GM19468 (cell line): ENCODE results near the gene PDGFA.

Experiments
- ATAC-seq: cut with Tn5 transposase; IDR thresholded peaks from one replicate; pipeline ENCODE4 v1.9.1; 2021; ENCODE audit warnings: mild to moderate bottlenecking, moderate library complexity, moderate number of reproducible peaks; ENCODE audit not compliant: unreplicated experiment; ENCODE audit errors: extremely low read depth

The PDGFA gene

DNA sequence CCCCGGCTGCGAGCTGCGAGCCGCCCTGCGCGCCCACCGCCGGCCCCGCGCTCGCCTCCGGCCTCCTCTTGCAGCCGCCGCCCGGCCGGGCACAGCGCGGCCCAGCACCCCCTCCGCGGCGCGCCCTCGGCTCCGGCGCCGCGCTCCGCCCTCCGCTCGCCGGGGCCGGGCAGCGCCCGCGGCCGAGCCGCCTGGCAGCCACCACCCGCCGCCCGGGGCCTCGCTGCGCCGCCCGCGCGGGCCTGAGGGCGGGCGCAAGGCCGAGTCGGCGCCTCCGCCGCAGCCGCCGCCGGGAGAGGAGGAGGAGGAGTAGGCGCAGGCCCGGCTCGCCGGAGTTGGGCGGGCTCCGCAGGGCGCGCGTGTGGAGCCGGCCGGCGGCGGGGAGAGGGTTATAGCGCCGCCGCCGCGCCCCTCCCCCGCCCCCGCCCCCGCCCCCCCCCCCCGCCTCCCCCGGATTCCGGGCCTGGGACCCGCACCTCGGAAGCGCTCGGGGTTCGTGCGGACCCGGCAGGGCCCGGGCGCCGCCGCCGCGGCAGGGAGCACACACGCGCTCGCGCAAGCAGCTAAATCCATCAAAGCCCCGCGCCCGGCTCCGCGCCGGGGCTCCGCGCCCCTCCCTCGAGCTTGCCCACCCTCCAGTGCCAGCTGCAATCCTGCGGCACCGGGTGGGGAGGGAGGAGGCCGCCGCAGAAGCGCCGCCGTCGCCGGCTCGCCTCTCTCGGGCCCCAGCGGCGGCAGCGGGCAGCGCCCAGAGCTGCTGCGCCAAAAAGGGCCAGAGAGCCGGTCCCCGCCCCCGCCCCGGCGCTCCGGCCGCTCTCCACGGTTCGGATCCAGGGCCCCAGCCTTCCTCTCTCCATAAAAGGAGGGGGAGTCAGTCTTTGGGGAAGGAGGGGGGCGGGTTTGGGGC, at the start of gene PDGFA:
Gene PDGFA, minus strand, starts transcription at position 363 of the 907 bp plus-strand sequence. CDS start 845 bp downstream, outside the sequence.
- ATAC-seq = no peak

DNA sequence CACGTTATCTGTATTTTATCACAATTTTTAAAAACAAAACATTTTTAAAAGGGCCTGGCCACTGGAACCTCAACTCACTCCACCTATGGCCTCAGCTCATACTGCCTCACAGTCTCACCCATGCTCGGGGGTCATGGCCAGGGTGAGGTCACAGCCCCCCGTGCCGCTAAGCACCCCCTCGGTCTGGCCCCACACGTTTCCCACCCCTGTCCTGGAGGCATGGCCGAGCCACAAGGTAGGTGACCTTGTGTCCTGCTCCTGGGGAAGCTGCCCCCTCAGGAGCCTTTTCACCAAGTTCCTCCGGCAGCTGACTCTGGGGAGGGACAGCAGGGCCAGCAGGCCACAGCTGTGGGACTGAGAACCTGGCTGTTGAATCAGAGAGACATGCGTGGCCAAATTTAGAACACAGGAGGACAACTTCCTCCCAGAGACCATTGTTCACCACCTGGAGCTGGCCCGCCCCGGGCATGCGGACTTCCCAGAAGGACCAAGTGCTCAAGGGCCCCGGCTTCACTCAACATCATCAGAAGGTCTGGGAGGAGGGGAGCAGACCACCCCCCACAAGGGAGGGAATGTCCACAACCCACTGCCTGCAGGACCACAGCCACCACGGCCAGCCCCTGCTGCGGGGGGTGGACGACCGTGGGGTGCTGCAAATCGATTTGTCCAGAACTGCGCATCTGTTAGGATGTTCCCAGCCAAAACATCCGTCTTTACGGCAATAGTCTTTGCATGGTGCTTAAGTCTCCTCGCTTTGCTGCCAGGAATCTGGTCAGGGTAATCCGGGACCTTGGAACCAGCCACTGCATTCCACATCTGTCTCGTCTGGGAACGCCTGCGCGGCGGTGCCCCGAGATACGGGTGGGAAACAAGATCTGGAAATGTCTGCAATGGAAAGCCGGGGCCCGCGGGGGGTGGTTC, 48.6 kb upstream of the PDGFA start:
- no peak for ATAC-seq

GRCh38 chr7:567305-567883, 47.7 kb upstream of the PDGFA start:
- no peak for ATAC-seq

DNA sequence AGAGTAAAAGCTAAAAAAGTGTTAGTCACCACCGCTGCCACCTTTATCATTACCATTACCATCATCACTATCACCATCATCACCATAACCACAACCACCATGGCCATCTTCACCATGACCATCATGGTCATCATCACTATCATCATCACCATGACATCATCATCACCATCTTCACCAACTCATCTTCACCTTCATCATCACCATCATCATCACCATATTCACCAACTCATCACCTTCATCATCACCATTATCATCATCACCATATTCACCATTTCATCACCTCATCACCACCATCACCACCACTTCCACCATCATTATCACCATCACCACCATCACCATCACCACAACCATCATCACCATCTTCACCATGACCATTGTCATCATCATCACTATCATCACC, 46.5 kb upstream of the PDGFA start:
- ATAC-seq = no peak

GRCh38 chr7:564176-564865, 44.7 kb upstream of the PDGFA start:
- ATAC-seq = no peak

DNA sequence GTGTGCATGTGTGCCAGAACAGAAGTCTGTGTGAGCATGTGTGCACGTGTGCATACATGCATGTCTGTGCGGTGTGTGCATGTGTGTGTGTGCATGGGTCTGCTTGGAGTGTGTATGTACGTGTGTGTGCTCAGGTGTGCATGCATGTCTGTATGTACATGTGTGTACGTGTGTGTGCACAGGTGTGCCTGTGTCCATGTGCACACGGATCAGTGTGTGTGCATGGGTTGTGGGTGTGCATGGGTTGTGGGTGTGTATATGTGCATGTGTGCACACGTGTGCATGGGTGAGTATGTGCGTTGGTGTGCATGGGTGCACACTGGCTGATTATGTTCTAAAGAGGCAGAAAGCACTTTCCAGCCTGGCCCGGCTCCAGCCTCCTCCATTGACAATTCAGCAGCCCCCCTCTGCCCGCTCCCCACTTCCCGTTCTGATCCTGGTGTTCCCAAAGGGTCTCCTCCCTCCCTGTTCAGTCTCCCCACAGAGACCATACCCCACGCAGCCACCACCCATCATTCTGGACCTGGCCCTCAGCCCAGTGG, 44.1 kb upstream of the PDGFA start:
- no peak for ATAC-seq

DNA sequence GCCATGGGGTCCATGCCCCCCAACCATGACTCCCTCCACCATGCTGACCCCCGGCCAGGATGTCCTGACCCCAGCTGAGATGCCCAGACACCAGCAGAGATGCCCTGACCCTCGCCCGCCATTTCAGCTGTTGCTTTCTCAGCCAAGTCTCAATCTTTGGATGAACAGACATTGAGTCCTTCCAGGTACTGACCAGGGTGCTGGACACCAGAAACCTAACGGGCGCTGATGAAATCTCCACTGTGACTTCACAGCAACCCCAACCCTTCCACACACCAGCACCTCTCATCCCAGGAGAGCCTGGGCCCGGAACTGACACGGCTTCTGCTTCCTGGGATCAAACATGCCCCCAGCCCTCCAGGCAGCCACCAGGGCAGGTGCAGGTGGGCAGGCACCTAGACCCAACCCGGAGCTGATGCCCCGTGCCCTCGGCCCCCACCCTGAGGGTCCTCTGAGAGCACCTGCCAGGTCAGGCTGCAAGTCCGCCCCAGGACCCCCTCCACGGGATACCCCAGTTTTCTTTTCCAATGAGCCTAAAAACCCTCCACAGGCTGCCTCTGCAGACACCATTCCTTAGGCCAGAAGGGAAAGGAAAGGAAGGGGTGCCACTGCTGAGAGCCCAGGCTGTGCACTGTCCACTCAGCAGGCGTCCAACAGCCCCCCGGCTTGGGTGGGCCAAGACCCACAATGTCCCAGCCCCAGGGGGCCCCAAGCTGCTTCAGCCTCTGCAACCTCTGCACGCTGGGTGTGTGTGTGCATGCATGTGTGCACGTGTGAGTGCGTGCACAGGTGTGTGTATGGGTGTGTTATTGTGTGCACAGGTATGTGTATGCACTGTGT, 43.4 kb upstream of the PDGFA start:
- no peak for ATAC-seq

- ATAC-seq = no peak
Observed at GRCh38 chr7:562374-562675, 42.7 kb upstream of the PDGFA start.

GRCh38 chr7:561631-562373, 42.2 kb upstream of the PDGFA start:
- ATAC-seq = no peak

- no peak for ATAC-seq
Observed at GRCh38 chr7:560966-561630, 41.5 kb upstream of the PDGFA start.

DNA sequence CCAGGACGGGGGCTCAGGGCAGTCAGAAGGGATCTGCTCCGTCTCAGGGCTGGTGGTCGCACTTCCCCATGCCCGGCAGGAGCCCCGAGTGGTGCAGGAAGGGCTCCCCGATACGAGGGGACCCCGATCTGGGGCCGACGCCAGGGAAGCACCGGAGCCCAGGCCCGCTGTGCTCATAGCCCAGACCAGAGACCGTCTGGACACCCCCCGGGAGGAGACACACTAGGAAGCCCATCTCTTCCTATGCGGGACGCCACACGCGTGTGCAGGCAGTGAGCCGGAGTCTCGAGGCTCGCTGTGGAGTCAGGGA, 39.7 kb upstream of the PDGFA start:
- ATAC-seq = no peak

DNA sequence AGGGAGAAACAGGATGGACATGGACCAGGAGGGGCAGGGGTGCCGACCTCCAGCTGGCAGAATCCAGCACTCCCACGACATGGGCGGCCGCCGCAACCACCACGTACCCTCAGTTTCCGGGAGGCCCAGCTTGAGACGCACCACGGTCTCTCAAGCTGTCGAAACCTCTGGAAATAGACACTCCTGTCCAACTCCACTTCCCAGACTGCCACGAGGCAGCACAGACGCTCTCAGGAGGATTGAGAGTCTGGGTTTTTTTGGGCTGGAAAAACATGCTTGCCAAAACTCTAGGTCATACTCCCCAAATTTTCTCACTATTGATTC, 37.9 kb upstream of the PDGFA start:
- no peak for ATAC-seq

DNA sequence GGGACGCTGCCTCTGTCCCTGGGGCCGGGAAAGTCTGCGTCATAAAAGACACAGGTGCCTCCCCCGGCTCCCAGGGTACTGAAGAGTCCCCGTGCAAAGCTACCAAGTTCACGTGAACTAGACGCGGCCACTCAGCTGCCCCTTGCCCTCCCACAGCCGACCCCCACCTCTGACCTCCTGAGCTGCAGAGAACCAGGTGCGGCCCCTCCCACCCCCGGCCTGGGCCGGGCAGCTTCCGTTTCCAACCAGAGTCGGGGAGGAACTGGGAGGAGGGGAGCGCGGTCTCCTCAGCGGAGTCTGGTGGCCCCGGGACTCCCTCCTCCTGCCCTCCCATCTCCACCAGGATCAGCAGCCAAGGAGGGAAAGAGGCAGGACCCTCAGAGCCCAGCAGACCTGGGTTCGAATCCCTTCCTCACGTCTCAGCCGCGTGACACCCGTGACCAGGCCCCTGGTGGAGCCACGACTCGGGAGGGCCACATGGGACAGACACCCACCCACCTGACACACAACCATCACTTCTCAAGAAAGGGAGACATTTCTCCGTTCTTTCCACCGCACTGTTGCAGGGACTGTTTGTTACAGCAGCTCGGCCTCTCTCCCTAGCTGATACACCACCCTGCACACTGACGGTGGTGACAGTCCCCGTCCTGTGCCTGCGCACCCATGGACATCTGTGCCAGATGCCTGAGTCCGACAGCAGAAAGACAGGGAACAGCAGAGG, 37.4 kb upstream of the PDGFA start:
- no peak for ATAC-seq

DNA sequence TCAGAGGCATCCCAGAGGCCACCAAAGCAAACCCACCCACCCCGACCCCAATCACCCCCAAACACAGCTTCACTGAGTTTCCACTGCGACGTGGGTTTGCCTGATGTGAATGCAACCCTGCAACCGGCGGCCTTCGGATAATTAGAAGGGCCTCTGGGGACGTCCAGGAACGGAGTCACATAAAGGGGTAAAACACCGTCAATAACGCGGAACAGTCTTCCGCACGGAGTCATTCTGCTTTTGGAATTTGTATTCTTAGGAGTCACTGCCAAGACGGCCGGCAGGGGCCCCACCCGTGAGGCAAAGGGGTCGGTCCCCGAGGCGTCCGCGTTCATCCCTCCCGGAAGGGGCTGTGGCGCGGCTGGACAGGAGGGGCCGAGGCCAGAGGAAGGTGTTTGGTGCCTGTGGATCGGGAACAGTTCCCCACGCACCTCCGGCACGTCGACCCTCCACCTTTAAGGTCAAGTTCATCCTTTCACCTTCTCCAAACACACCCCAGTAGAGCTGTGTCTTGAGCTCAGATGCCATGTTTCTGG, 36.7 kb upstream of the PDGFA start:
- no peak for ATAC-seq

GRCh38 chr7:555551-556160, 36.0 kb upstream of the PDGFA start:
- no peak for ATAC-seq

GRCh38 chr7:553636-554111, 34.0 kb upstream of the PDGFA start:
- no peak for ATAC-seq
